OCI-LY7 (cell line): ENCODE measurements around the gene PARD6G. TPM values are rescaled to one million over a fixed set of nuclear protein-coding genes. Genes with fewer than 3 reads are reported as not detected.

Experiments
- BruUV-seq: library from RNA; stranded (reverse); fragments of 400-500 nt; replicated peaks from 2 replicates; lab custom pipeline; 2021; lab: Mats Ljungman, UMichigan
- CTCF ChIA-PET: fragments of 300-600 bp; sonication (Branson Sonifier 250); formaldehyde crosslinking; loops from one replicate; lab custom pipeline; 2022; ENCODE audit warnings: antibody characterized with exemption; ENCODE audit not compliant: unreplicated experiment; lab: Charles Lee
- POLR2A ChIA-PET: fragments of 300-600 bp; sonication (Branson Sonifier 250); formaldehyde crosslinking; loops from one replicate; lab custom pipeline; 2022; ENCODE audit warnings: antibody characterized with exemption; lab: Charles Lee
- DNase-seq: peaks from one replicate; pipeline ENCODE4 v3.0.0-alpha.2; 2015; ENCODE audit warnings: low spot score
- H2AFZ ChIP-seq: fragments of 200-600 bp; sonication (generic), shearing (Covaris generic); 2 replicates; pipeline ENCODE4 v1.6.1; 2014; ENCODE audit warnings: mild to moderate bottlenecking, antibody characterized with exemption, low read length, moderate library complexity
- H3K27ac ChIP-seq: fragments of 200-600 bp; sonication (generic); 2 replicates; pipeline ENCODE4 v1.5.1; 2014; ENCODE audit warnings: mixed run types, low read depth, mild to moderate bottlenecking, moderate library complexity, low read length, inconsistent platforms; ENCODE audit not compliant: poor library complexity, severe bottlenecking
- H3K36me3 ChIP-seq: fragments of 200-600 bp; sonication (generic); 2 replicates; pipeline ENCODE4 v1.6.1; 2014; ENCODE audit warnings: mild to moderate bottlenecking, antibody characterized with exemption, low read length, moderate library complexity, mixed read lengths; ENCODE audit not compliant: insufficient read depth
- H3K4me1 ChIP-seq: fragments of 200-600 bp; sonication (generic); 2 replicates; pipeline ENCODE4 v1.5.1; 2014; ENCODE audit warnings: mild to moderate bottlenecking, low read length; ENCODE audit not compliant: insufficient read depth, poor library complexity, severe bottlenecking
- H3K4me2 ChIP-seq: fragments of 200-600 bp; sonication (generic); 2 replicates; pipeline ENCODE4 v1.6.1; 2014; ENCODE audit warnings: mild to moderate bottlenecking, low read length
- H3K4me3 ChIP-seq: fragments of 200-600 bp; sonication (generic); 2 replicates; pipeline ENCODE4 v1.5.1; 2014; ENCODE audit warnings: mild to moderate bottlenecking, low read depth, low read length; ENCODE audit not compliant: poor library complexity, severe bottlenecking
- H3K79me2 ChIP-seq: fragments of 200-600 bp; sonication (generic); 2 replicates; pipeline ENCODE4 v1.6.1; 2016; ENCODE audit warnings: low read depth, mild to moderate bottlenecking, low read length, moderate library complexity, mixed read lengths; ENCODE audit not compliant: insufficient read depth
- H3K9me2 ChIP-seq: fragments of 200-600 bp; sonication (generic); 2 replicates; pipeline ENCODE4 v1.6.1; 2016; ENCODE audit warnings: mild to moderate bottlenecking, low read length, mixed read lengths; ENCODE audit not compliant: insufficient read depth
- H3K9me3 ChIP-seq: fragments of 200-600 bp; sonication (generic); 2 replicates; pipeline ENCODE4 v1.6.1; 2014; ENCODE audit warnings: mild to moderate bottlenecking, mixed run types, low read length, mixed read lengths
- H4K20me1 ChIP-seq: fragments of 200-600 bp; sonication (generic); 2 replicates; pipeline ENCODE4 v1.6.1; 2014; ENCODE audit warnings: mild to moderate bottlenecking, antibody characterized with exemption, low read length, moderate library complexity, mixed read lengths; ENCODE audit not compliant: insufficient read depth
- EZH2phosphoT487 ChIP-seq: fragments of 200-600 bp; sonication (generic); IDR thresholded peaks from 2 replicates; pipeline ENCODE4 v1.6.1; 2018; ENCODE audit warnings: low read depth, borderline replicate concordance, mild to moderate bottlenecking, mixed run types, antibody characterized with exemption, low read length, moderate library complexity, mixed read lengths
- intact Hi-C: fragments of 100-400 bp; cut with micrococcal nuclease; formaldehyde crosslinking; loops from one replicate; pipeline ENCODE4 v1.10.0; 2022; ENCODE audit not compliant: unreplicated experiment
- total RNA-seq, 2 experiments: library from RNA; depleted of rRNA in 1 of 2; stranded (reverse); fragments of >200 nt in 1 of 2; shearing (Covaris generic) in 1 of 2; gene quantifications; 2 replicates each; pipeline ENCODE4 v1.2.3, GENCODE V29; 2014 to 2022
- TF ChIP-seq, protein P1 (sequence below): fragments of 200-600 bp; sonication (generic); conservative IDR thresholded peaks from 2 replicates; pipeline ENCODE4 v1.5.1; 2014; ENCODE audit warnings: mild to moderate bottlenecking, antibody characterized with exemption, low read length, moderate library complexity, mixed read lengths

Gene PARD6G
- total RNA-seq, 2 experiments from 2014 or later, result 0.03 TPM; not detected in 1

DNA sequence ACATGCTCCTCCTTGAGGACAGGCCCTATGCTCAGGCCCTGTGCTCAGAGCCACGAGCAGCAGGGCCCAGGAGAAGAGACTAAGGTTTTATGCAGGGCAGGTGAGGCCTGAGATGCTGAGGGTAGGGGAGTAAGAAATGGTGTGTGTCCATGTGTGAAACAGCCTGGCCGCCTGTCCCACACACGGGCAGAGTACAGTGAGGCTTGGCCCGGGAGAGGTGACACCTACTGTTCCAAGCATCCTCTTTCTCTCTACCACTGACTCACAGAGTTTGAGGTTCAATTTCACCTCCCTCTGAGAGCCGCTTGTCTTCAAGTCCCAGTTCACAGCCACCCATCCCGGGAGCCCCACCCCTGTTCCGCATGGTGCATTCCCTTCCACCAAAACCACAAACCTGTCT is 84.1 kb downstream of the PARD6G start:
- Histone ChIP-seq H3K4me1 (no peaks in the 10 kb centered on the region), H3K4me2 (no peak overlapping the region), H3K36me3 (no peaks in the 10 kb centered on the region), H3K79me2 (no peaks in the 10 kb centered on the region), H3K4me3 (no peak overlapping the region), H3K9me3 (no peaks in the 10 kb centered on the region), H3K9me2 (no peaks in the 10 kb centered on the region), H4K20me1 (no peaks in the 10 kb centered on the region), H2AFZ (no peak overlapping the region), H3K27ac (no peak overlapping the region)
- intact Hi-C loops, result no loop called here
- no TSS peak for BruUV-seq
- POLR2A ChIA-PET, result no interaction called here
- TF ChIP-seq, protein P1, sequence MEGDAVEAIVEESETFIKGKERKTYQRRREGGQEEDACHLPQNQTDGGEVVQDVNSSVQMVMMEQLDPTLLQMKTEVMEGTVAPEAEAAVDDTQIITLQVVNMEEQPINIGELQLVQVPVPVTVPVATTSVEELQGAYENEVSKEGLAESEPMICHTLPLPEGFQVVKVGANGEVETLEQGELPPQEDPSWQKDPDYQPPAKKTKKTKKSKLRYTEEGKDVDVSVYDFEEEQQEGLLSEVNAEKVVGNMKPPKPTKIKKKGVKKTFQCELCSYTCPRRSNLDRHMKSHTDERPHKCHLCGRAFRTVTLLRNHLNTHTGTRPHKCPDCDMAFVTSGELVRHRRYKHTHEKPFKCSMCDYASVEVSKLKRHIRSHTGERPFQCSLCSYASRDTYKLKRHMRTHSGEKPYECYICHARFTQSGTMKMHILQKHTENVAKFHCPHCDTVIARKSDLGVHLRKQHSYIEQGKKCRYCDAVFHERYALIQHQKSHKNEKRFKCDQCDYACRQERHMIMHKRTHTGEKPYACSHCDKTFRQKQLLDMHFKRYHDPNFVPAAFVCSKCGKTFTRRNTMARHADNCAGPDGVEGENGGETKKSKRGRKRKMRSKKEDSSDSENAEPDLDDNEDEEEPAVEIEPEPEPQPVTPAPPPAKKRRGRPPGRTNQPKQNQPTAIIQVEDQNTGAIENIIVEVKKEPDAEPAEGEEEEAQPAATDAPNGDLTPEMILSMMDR, result no peak
- no peak for TF ChIP-seq EZH2phosphoT487
- CTCF ChIA-PET, result no interaction called here
- DNase-seq, result no peak

DNA sequence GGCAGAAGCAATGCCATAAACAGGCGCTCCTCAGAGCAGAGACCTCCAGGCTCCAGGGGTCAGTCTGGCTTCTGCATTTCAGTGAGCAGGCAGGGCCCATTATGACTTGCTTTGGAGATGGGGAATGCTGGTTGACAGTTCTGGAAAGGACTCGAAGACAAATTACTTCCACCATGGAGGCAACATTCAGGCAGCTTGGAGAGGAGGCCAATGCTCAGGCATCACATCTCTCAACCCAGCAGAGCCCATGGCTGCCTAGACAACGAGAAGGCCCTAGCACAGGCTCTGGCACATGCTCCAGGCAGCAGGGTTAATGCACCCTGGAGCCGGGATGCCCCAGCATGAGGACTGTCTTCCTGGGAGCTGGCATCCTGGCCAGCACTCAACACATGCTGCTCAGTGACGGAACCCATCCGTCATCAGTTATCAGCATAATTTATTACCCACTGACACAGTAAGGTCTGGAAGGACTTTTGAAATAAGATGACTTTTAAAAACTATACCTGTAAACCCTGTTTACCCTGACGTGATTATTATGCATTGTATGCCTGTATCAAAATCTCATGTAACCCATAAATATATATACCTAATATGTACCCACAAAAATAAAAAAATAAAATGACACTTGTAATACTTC is 85.4 kb downstream of the PARD6G start:
- no peak overlapping the region for H3K4me2 ChIP-seq
- H3K9me2 ChIP-seq, result no peaks in the 10 kb centered on the region
- H3K27ac ChIP-seq, result no peak overlapping the region
- ChIA-PET CTCF (no interaction called here), POLR2A (no interaction called here)
- no peaks in the 10 kb centered on the region for H3K79me2 ChIP-seq
- H3K4me3 ChIP-seq, result no peak overlapping the region
- H3K9me3 ChIP-seq, result no peaks in the 10 kb centered on the region
- no peak for DNase-seq
- intact Hi-C loops, result no loop called here
- H2AFZ ChIP-seq, result no peak overlapping the region
- no peaks in the 10 kb centered on the region; the same call in 1 of the 2 replicates for H3K36me3 ChIP-seq
- no peaks in the 10 kb centered on the region for H4K20me1 ChIP-seq
- TF ChIP-seq, protein P1, result no peak
- no peak for TF ChIP-seq EZH2phosphoT487
- no TSS peak for BruUV-seq
- H3K4me1 ChIP-seq, result no peaks in the 10 kb centered on the region
